HG03103 (cell line): ENCODE results near the gene ARHGAP15.

ENCODE experiments used
- ATAC-seq: cut with Tn5 transposase; IDR thresholded peaks from one replicate; pipeline ENCODE4 v1.9.1; 2021; ENCODE audit warnings: low read depth; ENCODE audit not compliant: unreplicated experiment

The ARHGAP15 gene

GRCh38 chr2:143142598-143142997, 13.4 kb downstream of the ARHGAP15 start:
- no peak for ATAC-seq

GRCh38 chr2:143144813-143145455, 15.7 kb downstream of the ARHGAP15 start:
- no peak for ATAC-seq

- no peak for ATAC-seq
Observed at GRCh38 chr2:143146366-143146765, 17.1 kb downstream of the ARHGAP15 start.

- no peak for ATAC-seq
Observed at GRCh38 chr2:143146815-143147530, 17.8 kb downstream of the ARHGAP15 start.

- no peak for ATAC-seq
Observed at GRCh38 chr2:143148011-143148410, 18.8 kb downstream of the ARHGAP15 start.

- no peak for ATAC-seq
Observed at GRCh38 chr2:143148757-143149156, 19.5 kb downstream of the ARHGAP15 start.

GRCh38 chr2:143150287-143150686, 21.1 kb downstream of the ARHGAP15 start:
- ATAC-seq: peak; percentile 84

- no peak for ATAC-seq
Observed at GRCh38 chr2:143151111-143151752, 22.0 kb downstream of the ARHGAP15 start.

- ATAC-seq: no peak
Observed at GRCh38 chr2:143152219-143152618, 23.0 kb downstream of the ARHGAP15 start.

- no peak for ATAC-seq
Observed at GRCh38 chr2:143152637-143153036, 23.4 kb downstream of the ARHGAP15 start.

GRCh38 chr2:143155661-143156060, 26.4 kb downstream of the ARHGAP15 start:
- ATAC-seq: no peak

- no peak for ATAC-seq
Observed at GRCh38 chr2:143157001-143157400, 27.8 kb downstream of the ARHGAP15 start.

GRCh38 chr2:143157418-143157817, 28.2 kb downstream of the ARHGAP15 start:
- ATAC-seq: no peak

- no peak for ATAC-seq
Observed at GRCh38 chr2:143158098-143158497, 28.9 kb downstream of the ARHGAP15 start.

GRCh38 chr2:143158551-143159485, 29.6 kb downstream of the ARHGAP15 start:
- peak; percentile 57 for ATAC-seq

GRCh38 chr2:143159486-143159840, 30.2 kb downstream of the ARHGAP15 start:
- ATAC-seq: no peak

GRCh38 chr2:143160732-143161707, 31.8 kb downstream of the ARHGAP15 start:
- ATAC-seq: no peak

GRCh38 chr2:143162123-143162837, 33.1 kb downstream of the ARHGAP15 start:
- peak; percentile 68 for ATAC-seq

- no peak for ATAC-seq
Observed at GRCh38 chr2:143162997-143163396, 33.8 kb downstream of the ARHGAP15 start.
